HG03439 (cell line): ENCODE data around the gene DMPK.
A peak's percentile ranks its signal among the peaks of the same experiment; 100 is the strongest.
"Not testable (repeated sequence)": the region's sequence is repeated elsewhere in the genome, so short reads cannot be mapped to it uniquely, and the experiment has no call there.

Source experiments
- ATAC-seq: cut with Tn5 transposase; IDR thresholded peaks from one replicate; pipeline ENCODE4 v1.9.1; 2021; ENCODE audit warnings: mild to moderate bottlenecking, moderate library complexity; ENCODE audit not compliant: unreplicated experiment

DMPK gene

DNA sequence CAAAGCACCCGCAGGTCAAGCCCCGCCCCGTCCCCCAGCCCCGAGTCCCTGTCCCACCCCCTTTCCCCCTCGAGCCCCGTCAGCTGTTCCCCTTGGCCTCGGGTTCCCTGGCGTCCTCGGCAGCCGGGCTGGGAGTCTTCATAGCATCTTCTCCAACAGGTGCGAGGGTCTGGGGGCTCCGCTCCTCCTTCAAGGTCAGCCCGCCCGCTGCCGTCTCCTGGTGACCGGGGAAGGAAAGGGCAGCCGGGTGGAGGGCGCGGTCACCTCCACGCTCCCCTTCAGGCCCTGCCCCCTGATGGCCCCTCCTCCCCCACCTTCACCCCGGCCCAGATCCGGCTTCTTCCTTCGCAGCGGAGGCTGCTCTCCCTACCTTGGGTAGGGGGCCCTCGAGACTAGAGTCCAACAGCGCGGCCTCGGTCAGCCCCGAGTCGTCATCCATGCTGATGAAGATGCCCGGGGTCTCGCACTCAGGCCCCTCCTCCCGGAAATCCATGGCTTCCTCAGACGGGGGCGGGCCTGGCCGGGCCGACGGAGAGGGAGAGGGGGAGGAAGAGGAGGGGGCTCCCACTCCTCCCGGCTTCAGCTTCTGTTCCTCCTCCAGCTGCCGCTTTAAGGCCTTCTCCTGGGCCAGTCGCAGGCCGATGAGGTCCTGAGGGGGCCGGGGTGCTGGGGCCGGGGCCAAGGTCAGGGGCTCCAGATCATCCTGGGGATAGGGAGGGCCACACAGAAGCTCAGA is 33.4 kb upstream of the DMPK start:
- ATAC-seq: no peak

DNA sequence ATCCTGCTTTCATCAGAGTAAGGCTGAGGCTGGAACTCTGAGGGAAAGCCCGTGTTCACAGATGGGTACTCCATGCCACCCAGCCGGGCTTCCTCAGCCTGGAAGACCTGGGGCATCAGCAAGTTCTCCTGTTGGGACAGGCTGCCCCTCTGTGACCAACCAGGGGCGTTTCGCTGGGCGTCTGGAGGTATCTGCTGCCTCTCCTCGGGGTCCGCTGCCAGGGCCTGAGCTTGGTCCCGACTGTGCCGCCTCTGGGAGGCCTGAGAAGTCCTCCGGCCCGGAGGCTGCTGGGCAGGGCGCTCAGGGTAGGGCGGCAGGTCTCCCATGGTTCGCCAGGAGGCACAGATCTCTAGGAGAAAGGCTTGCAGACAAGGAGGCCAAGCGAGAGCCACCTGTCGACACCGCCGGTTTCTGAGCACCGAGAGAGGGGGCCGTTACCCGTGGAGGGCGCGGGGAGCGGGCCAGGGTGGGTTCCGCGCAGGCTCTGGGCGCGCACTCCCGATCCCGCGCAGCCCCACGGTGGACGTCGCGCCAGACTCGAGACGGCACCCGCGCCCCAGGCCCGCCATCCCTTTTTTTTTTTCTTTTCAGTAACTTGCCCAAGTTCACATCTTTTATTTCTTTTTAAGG is 32.7 kb upstream of the DMPK start, which contains the start of gene RSPH6A:
Gene RSPH6A (minus strand): TSS at position 458 of the 630 bp plus-strand sequence. CDS start 132 bp downstream, at position 326.
- ATAC-seq: no peak

DNA sequence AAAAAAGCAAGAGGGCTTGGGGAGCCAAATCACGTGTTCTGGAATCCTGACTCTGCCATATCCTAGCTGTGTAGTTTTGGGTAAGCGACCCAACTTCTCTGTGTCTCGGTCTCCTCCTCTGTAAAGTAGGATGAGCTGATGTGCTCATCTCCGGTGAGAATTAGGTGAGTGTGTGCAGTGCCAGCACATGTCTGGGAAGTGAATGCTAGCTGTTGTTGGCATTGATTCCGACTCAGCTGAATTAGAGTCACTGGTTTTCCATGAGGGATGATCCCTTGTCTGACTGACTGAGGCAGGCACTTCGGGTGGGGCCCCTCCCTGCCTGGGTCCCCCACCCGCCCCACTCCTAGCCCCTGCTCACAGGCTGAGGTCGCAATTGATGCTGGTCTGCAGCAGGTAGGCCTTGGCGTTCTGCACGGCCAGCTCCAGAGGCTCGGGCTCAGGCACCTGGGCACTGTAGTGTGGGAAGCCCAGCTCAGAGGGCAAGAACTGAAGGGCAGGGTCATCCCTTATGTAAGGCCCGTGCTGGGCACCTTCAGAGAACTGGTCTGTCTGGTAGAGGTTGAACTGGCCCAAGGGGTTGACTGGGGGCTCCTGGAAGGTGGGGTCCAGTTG is 32.0 kb upstream of the DMPK start:
- ATAC-seq: no peak

DNA sequence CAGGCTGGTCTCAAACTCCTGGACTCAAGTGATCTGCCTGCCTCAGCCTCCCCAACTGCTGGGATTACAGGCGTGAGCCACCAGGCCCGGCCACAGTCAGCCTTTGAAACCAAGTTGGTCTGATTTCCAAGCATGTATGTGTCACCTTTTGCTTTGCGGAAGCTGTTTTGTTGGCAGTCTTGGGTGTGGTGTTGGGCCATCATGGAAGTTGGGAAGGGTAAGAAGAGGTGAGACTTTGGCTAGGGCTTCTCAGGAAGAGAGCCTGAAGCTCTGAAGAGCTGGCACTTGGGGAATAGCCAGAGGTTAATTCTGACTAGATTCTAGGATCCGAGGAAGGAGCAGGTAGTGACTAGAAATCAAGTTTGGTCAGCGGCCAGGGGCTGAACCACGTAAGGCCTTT is 30.0 kb upstream of the DMPK start:
- ATAC-seq: no peak

DNA sequence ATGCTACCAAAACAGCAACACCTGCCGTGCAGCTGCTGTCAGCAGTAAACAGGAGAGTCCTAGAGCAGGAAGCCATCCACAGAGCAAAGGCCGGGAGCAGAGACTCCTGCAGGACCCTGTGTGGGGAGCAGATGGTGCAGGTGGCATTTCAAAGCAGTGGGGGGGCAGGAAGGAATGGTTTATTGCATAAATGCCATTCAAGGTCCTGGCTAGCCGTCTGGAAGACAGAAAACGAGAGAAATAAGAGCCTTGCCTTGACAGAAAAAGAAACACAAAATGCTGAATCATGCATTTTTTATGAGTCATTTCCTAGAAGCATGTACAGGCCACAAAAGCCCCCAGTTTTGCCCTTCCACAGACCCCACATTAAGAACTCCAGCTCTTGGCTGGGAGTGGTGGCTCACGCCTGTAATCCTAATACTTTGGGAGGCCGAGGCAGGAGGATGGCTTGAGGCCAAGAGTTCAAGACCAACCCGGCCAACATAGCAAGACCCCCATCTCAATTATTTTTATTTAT is 27.4 kb upstream of the DMPK start:
- no peak for ATAC-seq

DNA sequence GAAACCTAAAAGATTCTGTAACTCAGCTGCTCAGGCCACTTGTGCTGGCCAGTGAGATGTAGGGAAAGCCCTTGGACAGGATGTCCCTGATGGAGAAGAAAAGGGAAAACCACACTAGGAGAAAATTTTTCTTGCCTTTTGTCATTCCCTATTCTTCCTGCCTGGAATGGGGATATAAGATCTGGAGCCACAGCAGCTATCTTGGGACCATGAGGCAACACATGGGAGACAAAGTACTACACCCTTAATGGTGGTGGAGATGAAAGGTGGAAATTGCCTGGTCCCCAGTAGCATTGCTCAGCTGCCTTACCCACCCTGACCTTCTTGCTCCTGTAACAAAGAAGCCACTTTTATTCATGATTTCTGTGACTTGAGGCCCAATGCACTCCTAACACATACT is 23.4 kb upstream of the DMPK start:
- no peak for ATAC-seq

DNA sequence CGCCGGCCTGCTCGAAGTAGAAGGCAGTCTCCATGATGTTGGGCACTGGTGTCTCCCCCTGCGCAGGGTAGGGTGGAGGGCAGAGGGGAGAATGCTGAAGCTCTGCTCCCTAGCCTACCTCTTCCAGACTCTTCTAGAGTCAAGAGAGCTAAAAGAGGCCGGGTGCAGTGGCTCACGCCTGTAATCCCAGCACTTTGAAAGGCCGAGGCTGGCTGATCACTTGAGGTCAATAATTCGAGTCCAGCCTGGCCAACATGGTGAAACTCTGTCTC is 22.6 kb upstream of the DMPK start:
- no peak for ATAC-seq

DNA sequence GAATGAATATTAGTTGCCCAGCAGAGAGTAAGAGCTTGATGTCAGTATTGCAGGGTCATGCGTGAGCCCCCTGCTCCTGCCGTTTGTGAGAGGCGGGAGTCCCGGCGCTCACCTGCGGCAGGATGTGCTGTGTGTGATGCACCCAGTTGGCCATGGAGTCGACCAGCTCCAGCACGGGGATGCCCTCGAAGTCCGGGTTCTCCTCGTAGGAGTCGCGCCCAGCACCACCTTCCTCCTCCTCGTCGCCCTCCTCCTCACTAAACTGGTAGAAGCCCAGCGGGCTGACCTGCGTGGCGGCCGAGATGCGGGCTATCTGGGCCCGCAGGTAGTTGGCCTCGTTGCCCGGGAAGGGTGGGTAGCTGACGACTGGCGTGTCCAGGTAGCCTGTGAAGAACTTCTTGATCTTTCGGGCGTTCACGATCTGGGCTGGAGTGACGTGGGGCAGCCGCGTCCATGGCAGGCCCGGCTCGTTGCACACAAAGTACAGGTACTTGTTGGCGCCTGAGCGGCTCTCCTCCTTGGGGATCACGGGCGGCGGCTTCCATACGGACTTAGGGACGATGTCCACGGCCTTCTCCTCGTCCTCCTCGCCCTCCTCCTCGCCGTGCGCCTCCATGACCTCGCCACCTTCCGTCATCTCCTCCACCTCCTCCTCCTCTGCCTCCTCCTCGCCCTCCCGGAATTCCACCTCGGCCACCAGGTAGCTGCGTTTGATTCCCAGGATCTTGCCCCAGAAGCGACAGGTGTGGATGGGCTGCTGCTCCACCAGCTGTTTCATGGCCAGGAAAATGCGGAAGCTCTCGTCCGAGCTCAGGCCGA is 22.1 kb upstream of the DMPK start:
- ATAC-seq: no peak

DNA sequence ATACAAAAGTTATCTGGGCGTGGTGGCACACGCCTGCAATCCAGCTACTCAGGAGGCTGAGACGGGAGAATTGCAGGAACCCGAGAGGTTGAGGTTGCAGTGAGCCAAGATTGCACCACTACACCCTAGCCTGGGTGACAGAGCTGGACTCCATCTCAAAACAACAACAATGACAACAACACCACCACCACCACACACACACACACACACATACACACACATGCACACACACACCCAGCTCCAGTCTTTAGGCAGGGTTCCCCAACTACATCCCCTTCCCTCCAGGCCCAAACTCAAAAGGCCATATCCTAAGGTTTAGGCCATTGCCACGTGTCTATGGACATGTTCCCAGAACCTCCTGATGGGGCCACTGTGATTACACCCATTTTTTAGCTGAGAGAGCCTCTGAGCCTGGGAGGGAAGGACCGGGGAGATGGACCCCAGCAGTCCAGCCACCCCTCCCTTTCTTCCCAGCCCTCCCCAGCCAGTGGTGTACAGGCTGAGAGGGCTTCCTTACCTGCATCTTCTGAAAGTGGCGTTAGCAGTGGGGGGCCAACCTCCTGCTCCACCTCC is 19.4 kb upstream of the DMPK start:
- no peak for ATAC-seq

DNA sequence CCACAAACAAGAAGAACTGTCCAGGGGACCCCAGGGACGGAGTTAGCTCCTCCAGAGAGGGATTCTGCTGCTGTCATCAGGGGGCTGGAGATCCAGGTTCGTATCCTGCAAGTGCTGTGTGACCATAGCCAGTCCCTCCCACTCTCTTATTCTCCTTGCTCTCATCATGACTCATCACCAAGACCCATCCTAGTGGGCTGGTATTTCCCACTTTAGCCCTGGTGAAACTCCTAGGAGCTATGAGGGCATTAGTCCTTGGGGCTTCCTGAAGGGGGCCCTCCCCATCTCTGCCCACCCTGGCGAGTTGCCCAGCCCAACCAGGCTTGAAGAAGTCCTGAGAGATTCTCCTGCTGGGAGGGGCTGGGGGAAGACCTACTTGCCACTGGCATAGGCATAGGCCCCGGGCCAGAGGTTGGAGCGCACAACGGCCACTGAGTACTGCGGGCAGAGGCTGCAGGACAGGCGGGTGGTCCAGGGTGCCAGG is 17.8 kb upstream of the DMPK start:
- no peak for ATAC-seq

DNA sequence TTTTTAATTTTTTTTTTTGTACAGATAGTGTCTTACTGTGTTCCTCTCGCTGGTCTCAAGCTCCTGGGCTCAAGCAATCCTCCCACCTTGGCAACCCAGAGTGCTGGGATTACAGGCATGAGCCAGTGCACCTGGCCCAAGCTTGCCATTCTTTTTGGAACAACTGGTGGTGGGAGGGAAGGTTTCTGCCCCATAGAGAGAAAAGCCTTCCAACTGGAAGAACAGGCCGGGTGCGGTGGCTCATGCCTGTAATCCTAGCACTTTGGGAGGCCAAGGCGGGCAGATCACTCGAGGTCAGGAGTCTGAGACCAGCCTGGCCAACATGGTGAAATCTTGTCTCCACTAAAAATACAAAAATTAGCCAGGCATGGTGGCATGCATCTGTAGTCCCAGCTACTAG is 17.3 kb upstream of the DMPK start:
- not testable (repeated sequence) for ATAC-seq

DNA sequence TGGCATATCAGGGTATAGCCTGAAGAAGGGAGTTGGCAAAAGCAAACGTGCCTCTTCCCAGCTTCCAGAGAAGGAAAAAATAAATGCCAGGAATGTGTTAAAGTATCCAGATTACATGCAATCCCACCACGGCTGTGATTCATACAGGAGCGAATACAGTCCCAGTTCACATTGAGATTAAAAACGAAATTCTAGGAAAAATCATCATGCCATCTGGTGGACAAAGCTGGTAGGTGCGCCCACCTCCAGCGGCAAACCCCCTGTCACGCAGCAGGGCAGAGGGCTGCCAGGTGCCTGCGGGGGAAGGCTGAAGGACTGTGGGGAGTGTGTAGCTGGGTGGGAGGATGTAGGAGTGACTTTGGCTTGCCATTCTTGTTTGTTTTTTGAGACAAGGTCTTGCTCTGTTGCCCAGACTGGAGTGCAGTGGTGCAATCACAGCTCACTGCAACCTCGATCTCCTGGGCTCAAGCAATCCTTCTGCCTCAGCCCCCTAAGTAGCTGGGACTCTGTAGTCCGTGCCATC is 16.8 kb upstream of the DMPK start:
- ATAC-seq: no peak

DNA sequence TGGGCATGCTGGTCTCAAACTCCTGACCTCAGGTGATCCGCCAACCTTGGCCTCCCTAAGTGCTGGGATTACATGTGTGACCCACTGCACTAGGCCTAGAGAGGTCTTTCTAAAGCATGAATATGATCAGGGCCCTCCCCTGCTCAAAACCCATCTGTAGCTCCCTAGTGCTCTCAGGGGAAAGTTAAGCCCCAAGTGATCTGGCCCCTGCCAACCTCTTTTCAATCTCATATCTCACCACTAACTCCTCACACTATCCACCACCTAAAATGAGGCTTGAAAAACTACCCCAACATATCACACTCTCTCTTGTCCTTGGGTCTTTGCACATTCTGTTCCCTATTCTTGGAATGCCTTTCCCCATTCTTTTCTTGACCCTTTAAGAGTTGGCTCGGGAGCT is 12.3 kb upstream of the DMPK start:
- no peak for ATAC-seq

DNA sequence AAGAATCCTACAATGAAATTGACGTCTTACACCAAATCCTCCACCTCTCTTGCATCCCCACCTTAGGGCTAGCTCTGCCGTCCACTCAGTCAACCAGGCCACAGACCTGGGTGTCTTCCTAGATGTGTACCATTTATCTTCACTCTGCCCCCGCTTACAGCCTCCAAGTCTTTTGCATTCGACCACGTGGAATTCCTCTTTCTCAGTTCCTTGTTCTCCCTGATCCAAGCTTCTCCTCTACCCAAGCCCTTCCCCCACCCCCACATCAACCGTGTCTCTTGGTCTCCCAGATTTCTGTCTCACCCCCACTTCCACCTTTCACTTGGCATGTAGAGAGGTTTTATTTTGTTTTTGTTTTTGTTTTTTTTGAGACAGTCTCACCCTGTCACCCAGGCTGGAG is 11.6 kb upstream of the DMPK start:
- no peak for ATAC-seq

DNA sequence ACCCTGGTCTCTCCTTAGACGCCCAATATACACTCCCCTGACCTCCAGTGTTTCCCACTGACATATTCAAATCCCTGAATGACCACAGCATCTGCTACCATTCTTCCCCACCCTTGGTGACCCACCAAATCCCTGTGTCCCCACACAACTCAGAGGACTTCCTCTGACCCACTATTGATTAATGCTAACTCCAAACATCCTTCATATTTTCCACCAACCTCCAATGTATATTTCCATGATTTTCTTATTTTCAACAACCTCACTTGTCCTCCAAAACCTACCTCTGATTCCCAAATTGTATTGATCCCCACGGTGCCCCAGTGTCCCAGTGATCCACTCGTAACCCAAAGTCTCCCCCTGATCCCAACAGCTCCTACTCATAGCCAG is 10.9 kb upstream of the DMPK start:
- ATAC-seq: no peak

DNA sequence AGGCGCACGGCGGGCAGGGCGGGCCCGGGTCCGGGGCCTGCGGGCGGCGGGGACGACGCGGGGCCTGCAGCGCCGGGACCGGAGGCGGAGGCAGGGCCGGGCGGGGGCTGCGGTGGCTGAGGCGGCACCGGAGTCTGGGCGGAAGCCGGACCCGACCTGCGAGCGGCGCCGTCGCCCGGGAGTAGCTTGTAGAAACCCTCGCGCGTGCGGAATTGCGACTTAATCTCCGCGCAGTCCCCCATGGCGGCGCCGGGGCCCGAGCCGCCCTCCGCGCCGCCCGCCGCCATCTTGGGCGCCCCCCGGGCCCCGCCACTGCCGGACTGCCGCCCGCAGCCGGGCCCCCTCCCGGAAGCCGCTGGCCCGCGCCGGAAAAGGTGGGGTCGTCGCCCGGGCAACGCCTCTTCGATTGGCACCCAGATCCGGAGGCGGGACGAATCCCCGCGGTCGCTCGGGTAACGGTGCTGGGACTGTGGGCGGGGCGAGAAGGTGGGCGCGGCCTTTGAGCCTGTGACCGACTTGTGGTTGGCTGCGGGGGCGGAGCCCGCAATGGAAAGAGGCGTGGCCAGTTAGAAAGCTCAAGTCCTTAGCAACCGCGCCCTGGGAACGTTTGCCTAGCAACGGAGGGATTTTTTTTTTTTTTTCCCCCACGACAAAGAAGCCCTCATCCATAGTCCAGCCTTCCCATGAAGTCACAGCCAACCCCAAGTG is 10.3 kb upstream of the DMPK start, which contains the start of gene DMWD:
Gene DMWD (minus strand): TSS at position 376 of the 708 bp plus-strand sequence. CDS start 89 bp downstream, at position 287.
- peak; percentile 88 for ATAC-seq

DNA sequence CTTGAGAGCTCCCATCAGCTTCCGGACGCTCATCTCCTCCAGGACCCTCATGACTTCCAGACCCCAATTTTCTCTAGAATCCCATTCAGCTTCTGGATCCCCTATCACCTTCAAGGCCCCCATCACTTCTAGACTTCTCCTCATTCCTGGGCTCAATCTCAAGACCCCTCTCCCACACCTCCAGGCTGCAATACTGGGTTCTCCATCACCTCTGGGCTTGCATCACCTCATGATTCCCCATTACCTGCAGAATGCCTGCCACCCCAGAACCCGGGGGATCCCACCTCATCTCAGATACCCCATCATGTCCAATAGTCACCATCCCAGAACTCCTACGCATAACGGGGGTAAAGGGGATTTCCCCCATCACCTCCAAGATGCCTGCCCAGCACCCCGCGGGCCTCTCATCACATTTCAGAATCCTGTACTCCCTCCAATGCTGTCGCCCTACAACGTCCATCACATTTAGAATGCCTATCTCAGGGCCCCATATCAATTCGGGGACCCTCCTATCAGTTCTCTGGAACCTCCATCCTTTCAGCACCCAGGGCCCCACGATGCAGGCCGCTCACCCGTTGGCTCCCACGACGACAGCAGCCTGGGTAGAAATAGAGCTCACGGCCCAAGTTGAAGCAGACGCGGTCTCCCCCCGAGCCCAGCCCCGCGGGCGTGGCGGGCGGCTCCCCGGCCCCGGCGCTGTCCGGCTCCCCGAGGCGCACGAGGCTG is 9.6 kb upstream of the DMPK start:
- peak; percentile 28 for ATAC-seq

DNA sequence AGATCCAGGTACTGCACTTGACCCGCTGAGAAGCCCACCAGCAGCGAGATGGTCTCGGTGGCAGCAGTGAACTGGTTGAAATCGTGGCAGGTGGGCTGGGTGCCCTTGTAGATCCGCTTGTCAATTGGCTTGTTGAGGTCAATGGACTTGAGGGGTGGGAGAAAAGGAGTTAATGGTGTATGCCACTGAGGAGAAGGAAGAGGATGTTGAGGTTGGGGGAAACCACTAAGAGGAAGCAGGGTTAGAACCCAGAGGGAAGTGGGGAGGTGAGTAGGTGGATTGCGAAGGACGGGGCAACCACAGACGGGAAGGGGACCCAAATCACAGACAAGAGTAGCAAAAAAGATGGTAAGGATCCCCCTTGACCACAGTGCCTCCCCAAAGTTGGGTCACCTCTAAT is 8.7 kb upstream of the DMPK start:
- no peak for ATAC-seq

DNA sequence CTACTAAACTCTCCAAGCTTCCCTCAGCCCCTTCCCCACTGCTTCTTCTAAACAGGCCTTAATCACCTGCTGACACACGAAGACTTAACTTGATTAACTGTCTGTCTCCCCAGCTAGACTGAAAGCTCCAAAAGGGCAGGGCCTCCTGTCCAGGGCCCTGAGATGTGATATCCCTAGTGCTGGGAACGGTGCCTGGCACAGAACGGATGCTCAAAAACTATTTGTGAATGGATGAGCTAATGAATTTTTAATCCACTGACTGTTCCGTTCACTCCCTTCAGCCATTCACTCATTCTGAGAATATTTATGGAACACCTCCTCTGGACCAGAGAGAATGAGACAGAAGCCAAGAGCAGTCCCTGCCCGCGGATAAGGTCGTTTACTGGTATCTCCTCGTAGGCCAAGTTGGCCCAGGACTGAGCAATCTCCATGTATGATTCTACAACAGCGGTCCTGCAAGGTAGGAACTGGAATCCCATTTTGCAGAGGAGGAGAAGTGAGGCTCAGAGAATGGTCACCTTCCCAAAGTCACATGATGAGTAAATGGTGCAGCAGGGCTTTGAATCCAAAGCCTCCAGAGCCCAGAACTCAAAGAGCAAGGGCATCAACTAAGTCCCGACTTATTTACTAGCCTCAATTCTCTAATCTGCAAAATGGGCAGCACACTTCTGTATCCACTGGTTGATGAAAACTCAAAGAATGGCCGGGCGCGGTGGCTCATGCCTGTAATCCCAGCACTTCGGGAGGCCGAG is 6.9 kb upstream of the DMPK start:
- ATAC-seq: no peak
